ENCODE results near the gene PPP2R5C.

Gene PPP2R5C

DNA sequence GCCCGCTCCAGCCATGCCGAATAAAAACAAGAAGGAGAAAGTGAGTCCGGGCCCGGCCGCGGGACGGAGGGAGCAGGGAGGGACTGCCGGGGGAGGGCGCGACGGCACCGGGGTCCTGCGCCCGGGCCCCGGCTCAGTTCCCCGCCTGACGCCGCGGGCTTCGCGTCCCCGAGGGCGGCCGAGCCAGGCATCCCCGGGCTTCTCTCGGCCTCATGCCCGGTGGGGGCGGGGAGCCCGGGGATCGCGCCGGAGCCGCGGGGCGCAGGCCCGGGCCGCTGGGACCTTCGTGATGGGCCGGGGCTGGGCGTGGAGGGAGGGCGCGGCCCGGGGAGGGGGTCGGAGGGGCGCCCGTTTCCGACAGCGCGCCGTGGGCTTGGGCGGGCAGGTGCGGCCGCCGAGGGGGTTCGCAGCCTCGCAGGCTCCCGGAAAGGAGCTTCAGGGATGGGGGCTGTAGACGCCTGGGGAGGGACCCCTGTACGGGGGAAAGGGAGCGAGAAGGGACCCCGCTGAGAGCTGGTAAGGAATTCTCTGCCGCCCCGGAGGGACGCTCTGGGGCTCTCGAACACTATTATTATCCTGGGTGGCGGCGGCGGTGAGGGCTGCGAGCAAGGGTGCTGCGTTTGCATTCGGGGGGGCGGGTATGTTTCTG lies 496 bp downstream of the PPP2R5C start:
- DNase-seq (ENCODE audit: extremely low read depth, insufficient read length): peak; percentile 48
- Histone ChIP-seq H3K36me3 (ENCODE audit: control insufficient read depth, insufficient read depth, low read length) (no peaks in the 10 kb centered on the region; the same call in 1 of the 2 replicates), H3K27me3 (replicated peaks; ENCODE audit: control insufficient read depth, insufficient read depth, low read length) (no peaks in the 10 kb centered on the region), H3K4me3 (replicated peaks; ENCODE audit: low read depth, low read length) (peak overlapping the region; percentile 48)
- TF ChIP-seq, protein P1, sequence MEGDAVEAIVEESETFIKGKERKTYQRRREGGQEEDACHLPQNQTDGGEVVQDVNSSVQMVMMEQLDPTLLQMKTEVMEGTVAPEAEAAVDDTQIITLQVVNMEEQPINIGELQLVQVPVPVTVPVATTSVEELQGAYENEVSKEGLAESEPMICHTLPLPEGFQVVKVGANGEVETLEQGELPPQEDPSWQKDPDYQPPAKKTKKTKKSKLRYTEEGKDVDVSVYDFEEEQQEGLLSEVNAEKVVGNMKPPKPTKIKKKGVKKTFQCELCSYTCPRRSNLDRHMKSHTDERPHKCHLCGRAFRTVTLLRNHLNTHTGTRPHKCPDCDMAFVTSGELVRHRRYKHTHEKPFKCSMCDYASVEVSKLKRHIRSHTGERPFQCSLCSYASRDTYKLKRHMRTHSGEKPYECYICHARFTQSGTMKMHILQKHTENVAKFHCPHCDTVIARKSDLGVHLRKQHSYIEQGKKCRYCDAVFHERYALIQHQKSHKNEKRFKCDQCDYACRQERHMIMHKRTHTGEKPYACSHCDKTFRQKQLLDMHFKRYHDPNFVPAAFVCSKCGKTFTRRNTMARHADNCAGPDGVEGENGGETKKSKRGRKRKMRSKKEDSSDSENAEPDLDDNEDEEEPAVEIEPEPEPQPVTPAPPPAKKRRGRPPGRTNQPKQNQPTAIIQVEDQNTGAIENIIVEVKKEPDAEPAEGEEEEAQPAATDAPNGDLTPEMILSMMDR (IDR thresholded peaks at IDR 0.05; ENCODE audit: insufficient read depth, low read length, poor library complexity, severe bottlenecking): no peak

DNA sequence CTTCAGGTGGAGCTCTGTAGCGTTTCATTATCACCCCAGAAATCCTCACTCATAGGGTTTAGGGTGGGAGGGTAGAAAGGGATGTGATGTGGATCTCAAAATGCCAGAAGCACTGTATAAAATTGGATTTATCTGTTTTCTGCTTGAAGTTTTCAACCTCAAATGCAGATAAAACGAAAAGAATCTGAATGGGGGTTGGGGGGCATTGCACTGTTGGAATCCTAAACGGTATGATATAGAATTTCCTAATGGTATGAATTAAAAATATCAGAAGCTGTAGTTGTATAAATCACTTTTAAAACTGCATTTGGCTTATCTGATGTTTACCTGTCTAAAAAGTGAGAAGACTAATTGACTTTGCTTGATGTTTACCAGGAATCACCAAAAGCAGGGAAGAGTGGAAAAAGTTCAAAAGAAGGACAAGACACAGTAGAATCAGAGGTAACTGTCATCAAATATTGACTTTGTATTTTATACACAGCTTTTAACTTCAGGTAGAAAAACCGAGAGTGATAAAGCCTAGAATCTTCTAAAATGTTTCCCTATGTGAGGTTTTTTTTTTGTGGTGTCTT lies 1.1 kb downstream of the PPP2R5C start:
- no peaks in the 10 kb centered on the region; the same call in 1 of the 2 replicates for H3K36me3 ChIP-seq (ENCODE audit: control insufficient read depth, insufficient read depth, low read length)
- peak overlapping the region; percentile 48 for H3K4me3 ChIP-seq (replicated peaks; ENCODE audit: low read depth, low read length)
- TF ChIP-seq, protein P1 (IDR thresholded peaks at IDR 0.05; ENCODE audit: insufficient read depth, low read length, poor library complexity, severe bottlenecking): no peak
- no peak for DNase-seq (ENCODE audit: extremely low read depth, insufficient read length)
- no peaks in the 10 kb centered on the region for H3K27me3 ChIP-seq (replicated peaks; ENCODE audit: control insufficient read depth, insufficient read depth, low read length)

DNA sequence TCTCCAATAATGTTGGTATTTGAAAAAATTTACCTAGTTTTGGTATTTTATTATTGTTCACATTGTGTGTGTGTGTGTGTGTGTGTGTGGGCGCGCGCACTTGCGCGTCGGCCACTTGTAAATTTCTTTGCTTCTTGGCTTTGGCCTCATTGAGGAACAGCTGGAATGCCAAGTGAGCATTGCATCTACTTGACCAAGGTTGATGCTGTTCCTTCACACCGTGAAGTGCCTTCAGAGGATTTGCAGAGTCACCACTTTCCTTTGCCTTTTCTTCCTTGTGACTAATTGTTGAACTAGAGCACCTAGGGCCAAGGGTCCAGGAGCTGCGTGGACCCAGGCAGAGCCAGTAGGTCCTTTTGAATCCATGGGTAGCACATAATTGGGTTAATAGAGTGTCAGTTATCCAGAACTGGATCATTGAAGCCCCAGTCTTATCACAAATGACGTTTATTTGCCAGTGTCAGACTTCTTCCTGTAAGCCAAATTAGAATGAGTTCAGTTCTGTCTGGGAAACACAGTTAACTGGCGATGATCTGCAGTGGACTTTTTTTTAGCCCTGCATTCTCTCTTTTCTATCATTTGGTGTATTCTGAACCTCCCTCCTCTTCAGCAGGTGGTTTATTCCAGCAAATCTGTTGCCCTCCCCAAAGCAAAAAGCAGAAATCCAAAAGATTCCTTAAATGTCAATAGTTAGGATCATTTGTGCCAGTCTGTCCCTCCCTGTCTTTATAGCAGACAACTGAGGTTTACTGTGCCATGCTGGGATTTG lies 2.6 kb downstream of the PPP2R5C start:
- DNase-seq (ENCODE audit: extremely low read depth, insufficient read length): no peak
- Histone ChIP-seq H3K4me3 (replicated peaks; ENCODE audit: low read depth, low read length) (no peak overlapping the region), H3K27me3 (replicated peaks; ENCODE audit: control insufficient read depth, insufficient read depth, low read length) (no peaks in the 10 kb centered on the region), H3K36me3 (ENCODE audit: control insufficient read depth, insufficient read depth, low read length) (no peaks in the 10 kb centered on the region; the same call in 1 of the 2 replicates)
- TF ChIP-seq, protein P1 (IDR thresholded peaks at IDR 0.05; ENCODE audit: insufficient read depth, low read length, poor library complexity, severe bottlenecking): no peak

DNA sequence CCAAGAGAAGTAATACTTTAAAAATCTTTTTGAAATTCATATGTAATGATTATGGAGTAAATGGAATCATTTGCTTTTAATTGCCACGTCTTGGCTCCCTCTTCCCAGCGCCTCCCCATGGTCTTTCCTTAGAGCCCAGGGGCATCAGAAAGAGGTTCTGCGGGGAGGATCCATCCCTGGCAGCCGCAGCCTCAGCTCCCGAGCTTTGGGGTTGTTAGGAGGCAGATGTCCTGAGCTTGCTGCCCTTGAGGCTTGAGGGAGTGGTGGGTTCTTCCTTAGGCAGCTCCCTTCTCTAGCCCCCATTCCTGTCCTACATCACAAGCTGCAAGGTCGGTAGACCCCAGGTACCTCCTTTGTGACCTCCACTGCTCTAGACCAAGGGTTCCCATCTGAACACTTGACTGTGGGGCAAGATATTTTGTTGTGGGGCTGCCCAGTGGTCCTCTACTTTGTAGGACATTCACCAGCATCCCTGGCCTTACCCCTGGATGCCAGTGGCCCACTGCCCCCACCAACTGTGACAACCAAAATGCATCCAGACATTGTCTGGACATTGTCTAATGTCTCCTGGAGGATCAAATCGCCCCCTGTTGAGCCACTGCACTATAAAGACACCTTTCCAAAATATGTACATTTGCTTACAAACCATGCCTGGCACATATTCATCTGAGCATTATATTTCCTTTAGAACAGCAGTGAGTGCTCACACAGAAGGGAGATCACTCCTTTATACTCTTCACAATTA lies 6.3 kb downstream of the PPP2R5C start:
- TF ChIP-seq, protein P1 (IDR thresholded peaks at IDR 0.05; ENCODE audit: insufficient read depth, low read length, poor library complexity, severe bottlenecking): no peak
- Histone ChIP-seq H3K36me3 (ENCODE audit: control insufficient read depth, insufficient read depth, low read length) (no peaks in the 10 kb centered on the region; the same call in 1 of the 2 replicates), H3K4me3 (replicated peaks; ENCODE audit: low read depth, low read length) (no peak overlapping the region), H3K27me3 (replicated peaks; ENCODE audit: control insufficient read depth, insufficient read depth, low read length) (no peaks in the 10 kb centered on the region)
- no peak for DNase-seq (ENCODE audit: extremely low read depth, insufficient read length)

DNA sequence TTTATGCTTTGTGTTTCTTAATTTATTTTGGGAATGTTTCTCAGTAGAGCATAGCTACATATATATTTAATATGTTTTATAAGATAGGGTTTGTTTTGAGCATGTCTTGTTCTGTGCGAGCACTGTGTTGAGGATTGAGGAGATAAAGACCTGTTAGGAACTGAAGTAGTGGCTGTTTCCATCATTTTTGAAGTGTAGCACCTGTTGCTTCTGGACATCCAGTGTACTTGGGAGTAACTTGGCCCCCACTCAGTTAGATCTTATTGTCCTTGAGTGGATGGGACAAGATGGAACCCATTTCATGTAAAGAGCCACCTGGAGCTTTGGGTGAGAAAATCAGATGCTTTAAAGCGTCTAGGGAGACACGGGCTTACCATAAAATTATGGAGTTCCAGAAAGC lies 8.7 kb downstream of the PPP2R5C start:
- Histone ChIP-seq H3K4me3 (replicated peaks; ENCODE audit: low read depth, low read length) (no peak overlapping the region), H3K36me3 (ENCODE audit: control insufficient read depth, insufficient read depth, low read length) (no peaks in the 10 kb centered on the region), H3K27me3 (replicated peaks; ENCODE audit: control insufficient read depth, insufficient read depth, low read length) (no peaks in the 10 kb centered on the region)
- DNase-seq (ENCODE audit: extremely low read depth, insufficient read length): no peak
- TF ChIP-seq, protein P1 (IDR thresholded peaks at IDR 0.05; ENCODE audit: insufficient read depth, low read length, poor library complexity, severe bottlenecking): no peak
